GM03348 (cell line): ENCODE results near the gene ANKH.

ENCODE experiments used
- DNase-seq: peaks from one replicate; pipeline ENCODE4 v3.0.0; 2012; ENCODE audit warnings: low spot score

Gene ANKH

DNA sequence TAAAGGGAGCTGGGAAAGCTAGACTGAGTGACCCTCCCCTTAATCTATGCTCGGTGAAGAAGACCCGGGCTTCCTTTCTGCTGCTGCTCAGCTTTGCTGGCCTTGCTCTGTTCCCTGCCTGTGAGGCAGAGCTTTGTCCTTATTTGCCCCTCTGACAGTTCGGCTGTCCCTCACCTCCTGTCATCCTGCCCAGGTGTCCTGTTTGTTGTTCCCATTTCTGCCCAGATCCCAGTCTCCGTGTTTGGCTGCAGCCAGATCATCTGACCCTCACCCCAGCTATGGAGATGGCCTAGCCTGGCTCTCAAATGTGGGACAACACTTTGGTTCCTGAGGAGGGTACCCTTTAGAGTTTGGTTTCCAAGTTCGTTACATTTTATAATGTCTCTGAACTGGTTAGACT is 186.8 kb downstream of the ANKH start:
- no peak for DNase-seq

DNA sequence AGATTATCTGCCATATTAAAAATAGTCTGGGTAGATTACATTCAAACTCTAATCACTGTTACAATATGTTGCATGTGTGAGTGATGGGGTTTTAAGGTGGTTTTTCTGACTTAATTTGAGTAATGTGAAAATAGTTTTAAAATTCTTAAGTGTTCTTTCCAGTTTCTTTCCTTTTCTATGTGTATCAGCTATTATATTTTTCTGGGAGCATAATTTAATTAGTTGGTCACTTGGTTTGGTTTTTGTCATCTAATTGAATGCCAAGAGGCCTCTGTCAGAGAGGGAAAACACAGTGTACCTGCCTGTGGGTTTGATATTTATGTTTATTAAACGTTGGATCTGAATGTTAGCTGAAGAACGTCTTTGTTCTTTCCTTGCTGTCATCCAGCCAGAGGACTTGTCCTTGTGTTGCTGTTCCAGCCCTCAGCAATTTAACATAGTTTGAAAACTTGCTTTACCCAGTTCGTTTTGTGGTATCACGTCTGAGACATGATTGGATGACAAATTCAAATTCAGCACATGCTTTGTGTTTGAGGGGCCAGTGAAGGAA is 187.6 kb downstream of the ANKH start:
- DNase-seq: no peak

DNA sequence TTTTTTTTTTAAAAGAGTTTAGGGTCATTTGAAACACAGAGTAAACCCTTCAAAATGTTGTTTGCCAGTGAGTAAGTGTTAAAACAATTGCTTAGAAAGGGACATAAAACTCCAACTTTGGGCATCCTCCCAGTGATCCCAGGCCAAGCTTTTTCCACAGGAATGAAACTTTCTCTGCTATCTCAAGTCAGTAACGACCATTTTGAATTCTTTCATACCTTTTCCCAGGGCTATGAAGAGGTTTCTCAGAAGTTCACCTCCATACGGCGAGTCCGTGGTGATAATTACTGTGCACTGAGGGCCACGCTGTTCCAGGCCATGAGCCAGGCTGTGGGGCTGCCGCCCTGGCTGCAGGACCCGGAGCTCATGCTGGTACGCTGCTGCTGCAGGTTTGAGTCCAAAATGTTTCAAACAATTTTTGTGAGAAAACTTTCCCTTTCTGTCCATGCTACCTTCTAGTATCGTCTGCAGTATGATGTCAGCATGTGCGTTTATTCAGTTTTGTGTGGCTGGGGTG is 190.3 kb downstream of the ANKH start:
- no peak for DNase-seq

DNA sequence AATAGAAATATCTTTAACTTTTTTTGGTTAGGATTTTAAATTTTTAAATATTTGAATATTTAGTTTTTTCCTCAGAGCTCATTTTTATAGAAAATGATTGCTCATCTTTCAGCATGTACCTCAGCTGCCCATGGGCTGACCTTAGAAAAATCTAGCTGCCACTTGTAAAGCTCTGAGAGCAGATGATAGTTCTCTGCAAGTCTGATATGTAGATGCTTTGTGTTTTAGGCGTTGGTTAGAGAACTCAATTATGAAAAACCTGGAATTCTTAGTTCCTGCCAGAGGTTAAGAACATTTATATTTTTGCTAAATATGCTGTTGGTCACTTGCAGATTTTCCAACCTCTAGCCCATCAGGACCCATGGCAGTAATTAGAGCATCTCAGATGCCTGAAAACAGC is 192.0 kb downstream of the ANKH start:
- no peak for DNase-seq

DNA sequence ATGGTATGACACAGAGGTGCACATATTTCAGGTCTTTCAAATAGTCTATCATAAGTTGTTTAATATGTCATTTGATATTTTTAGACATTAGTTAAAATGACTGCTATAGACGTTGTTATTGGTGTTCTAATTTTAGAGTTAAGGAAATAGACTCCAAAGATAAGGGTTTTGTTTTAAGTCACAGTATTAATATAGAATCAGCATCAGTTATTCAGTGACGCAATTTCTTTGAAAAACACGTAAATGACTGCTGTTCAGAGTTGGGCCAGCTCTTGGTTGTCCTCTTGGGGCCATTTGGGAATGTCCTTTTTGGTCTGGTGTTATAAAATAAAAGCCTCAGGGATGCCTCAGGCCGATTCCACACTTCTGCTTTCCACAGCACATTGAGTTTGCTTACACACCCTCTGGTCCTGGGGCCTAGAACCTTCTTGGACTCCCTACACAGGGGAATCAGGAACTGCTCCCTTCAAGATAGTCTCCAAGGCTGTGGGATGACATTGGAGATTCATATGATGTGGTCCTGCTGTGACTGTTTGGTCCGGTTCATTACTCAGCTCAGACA is 192.7 kb downstream of the ANKH start:
- no peak for DNase-seq

DNA sequence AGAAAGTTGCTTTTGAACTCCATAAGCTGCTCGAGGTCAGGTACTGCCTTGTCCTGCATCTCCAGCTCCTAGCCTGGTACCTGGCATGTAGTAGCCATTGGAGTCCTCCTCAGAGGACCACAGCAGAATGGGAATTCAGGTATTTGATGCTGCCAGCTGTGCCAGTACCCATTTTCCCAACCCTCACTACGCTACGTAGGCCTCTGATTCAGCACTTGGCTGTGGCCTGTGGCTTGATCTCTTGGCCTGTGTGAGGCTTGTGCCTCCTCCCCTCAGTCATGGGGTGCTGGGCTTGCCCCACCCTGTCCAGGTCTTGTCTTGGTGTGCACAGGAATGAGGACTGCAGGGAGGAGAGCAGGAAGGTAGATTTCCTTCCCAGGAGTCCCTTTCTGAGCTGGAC is 195.3 kb downstream of the ANKH start:
- DNase-seq: no peak

DNA sequence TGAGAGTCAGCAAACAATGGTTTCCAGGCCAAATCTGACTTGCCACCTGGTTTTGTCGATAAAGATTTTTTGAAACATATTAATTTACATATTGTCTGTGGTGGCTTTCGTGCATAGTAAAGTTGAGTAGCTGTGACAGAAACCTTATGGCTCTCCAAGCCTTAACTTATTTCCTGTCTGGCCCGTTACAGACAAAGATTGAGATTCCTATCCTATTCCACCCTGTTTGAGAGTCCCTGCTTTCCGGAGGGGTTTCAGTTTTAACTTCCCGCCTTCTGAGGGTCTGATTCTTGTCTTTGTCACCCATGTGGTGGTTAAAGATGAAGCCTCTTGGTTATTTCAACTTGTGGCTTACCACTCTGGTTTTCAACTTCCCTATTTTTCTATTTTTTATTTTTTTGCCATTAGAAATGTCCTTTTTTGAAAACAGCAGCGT is 195.7 kb downstream of the ANKH start:
- DNase-seq: no peak

DNA sequence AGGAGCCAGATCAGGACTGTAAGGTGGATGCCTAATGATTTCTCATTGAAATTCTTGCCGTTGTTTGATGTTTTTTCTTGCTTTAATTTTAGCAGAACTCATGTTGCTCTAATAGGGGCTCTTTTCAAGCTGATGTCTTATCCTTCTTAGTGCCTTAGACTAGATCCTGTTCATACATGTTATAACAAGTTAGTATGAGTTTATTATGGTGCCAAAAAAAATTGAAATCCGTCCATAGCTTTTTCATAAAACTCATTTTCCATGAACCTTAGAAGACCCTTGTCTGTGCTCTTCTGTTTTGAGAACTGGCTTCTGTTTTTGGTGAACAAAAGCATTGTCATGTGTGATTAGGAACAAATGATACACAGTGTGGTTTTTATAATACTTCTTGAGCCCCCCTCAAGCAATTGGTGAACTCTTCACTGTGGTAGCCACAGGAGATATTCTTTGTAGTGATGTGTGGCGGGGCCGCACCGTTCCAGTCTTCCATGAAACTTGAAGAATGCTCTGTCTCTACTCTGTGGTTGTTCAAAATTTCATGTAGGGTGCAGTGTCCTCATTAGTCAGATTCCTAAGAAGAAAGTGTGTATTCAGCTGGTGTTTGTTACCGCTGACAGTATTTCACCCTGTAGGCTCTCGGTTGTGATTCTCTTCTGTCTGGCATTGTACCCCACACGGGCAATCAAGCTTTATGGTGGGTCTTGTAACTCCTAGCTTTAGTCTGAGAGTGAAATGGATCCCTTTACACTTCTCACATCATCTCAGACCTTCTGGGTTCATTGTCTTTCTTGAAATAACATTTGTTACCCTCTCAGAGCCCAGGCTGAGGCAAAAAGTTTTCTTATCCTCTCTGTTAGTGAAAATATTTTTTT is 196.4 kb downstream of the ANKH start:
- DNase-seq: no peak

DNA sequence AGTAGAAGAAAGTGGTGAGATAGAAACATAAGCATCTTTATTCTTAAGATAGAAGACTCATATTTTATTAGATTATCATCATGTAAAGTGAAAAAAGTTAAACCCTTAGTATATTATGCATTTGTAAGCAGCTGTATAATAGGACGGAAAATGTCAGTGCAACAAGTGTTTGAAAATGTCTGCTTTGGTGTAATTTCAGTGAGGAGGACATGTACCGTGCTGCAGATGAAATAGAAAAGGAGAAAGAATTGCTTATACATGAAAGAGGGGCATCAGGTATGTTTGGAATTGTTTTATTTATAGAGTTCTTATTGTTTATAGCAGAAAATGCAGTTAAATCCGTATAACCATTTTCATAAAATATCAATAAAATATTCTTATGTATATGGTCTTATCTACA is 198.1 kb downstream of the ANKH start:
- DNase-seq: no peak

DNA sequence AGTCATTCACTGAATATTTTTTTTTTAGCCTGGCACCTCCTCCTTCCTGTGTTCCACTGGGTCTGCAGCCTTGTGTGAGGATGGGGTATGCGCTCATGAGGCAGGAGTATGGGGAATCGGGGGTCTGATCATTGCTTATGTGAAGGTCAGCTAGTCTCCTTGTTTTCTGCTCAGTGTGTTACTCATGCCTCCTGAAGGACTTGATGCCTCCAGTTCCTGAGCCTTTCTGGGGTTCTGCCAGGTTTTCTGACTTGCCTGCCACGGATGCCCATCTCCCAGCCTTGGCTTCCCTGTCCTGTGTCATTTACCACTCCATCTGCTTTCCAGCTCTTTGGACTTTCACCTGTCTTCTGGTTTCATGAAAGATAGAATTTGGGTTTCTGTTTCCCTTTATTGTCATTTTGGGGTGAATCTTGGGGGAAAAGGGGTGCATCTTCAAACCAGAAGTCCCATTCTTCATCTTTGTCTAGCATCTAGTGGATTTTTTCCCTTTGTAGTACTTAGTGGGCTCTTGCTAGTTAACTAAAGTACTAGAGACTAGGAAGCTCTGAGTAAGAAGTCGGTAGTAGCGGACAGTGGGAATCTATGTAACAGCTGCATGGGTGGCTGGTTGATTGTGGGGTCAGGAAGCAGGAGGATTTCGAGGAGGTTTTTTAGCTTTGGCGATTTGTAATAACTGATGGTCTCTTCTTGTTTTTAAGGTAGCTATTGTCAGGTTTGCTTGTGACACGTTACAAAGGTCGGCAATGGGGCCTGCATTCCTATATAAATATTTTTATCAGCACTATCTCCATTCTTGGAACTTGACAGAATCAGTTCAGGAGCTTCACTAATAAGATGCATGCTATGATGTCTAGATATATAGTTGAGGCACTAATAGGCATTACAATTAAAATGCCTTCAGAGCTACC is 198.8 kb downstream of the ANKH start:
- DNase-seq: no peak

DNA sequence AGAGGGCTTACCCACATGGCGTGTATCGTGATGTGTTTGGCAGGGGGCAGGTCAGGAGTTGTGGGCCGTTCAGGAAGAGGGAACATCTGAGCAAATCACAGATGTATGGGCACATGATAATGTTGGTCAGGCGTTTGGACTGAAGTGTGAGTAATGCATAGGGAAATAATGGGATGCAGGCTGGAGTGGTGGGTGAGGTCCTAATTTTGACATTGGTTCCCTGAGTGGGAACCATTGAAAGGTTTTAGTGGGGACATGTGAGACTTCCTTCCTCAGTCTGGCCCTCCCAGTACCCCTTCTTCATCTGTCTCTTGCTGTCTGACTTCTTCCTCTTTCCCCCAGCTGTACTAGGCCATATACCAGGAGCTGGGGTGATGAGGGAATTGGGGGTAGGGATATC is 199.5 kb downstream of the ANKH start:
- no peak for DNase-seq

DNA sequence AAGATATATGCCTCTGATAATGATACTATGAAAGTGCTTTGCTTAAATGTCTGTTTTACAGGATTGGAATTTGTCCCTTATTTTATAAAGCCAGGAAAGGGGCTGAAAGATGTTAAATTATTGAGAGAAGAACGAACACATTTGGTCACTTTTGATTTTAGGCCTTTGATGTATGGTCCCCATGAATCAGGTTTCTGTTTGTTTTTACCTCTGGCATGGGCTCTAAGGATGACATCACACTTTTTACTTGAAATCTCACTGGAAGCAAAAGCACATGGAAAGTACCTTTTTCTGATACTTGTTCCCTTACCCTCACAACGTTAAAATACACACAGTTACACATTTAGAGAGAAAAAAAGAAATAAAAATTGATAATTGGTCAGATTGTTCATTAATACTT is 200.2 kb downstream of the ANKH start:
- DNase-seq: no peak

DNA sequence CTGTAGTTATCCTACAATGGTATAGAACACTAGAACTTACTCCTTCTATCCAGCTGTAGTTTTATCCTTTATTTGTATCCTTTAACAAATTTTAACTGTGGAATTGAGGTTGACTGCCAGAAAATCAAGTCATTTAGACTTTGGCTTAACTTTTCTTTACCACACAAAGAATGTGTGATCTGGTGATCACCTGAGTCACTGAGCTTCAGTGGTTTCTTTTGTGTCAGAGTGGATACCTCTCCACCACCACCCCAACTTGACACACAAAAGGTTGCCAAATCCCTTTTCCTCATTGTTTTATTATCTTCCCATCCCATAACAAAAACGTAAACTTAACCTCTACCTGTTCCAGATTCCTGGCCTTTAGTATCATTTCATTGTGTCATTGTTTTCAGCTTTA is 201.6 kb downstream of the ANKH start:
- no peak for DNase-seq

DNA sequence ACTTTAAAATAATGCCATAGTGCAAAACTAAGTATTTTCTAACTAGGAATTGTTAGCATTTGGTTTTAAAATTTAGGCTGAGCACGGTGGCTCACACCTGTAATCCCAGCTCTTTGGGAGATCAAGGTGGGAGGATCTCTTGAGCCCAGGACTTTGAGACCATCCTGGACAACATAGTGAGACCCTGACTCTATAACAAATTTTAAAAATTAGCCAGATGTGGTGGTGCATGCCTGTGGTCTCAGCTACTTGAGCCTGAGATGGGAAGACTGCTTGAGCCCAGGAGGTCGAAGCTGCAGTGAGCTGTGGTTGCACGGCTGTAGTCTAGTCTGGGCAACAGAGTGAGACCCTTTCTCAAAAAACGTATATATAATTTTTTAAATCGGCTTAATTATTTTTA is 202.2 kb downstream of the ANKH start:
- DNase-seq: no peak

DNA sequence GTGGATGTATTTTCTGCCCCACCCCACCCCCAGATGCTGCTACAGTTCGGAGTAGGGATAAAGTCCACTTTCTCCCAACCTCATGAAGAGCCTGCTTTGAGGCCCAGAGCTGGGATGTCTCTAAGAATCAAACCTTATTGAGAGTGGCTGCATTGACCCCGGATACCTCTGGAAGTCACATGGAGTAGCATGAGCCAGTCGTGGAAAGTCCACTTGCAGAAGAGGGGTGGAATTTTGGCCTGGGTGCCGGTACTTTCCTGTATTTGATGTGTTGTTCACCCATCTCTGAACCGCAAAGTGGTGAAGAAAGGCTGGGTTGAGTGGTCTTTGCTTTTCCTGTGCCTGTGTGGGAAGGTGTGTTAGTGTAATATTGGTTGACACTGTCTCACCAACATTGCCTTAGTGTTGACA is 203.4 kb downstream of the ANKH start:
- no peak for DNase-seq

DNA sequence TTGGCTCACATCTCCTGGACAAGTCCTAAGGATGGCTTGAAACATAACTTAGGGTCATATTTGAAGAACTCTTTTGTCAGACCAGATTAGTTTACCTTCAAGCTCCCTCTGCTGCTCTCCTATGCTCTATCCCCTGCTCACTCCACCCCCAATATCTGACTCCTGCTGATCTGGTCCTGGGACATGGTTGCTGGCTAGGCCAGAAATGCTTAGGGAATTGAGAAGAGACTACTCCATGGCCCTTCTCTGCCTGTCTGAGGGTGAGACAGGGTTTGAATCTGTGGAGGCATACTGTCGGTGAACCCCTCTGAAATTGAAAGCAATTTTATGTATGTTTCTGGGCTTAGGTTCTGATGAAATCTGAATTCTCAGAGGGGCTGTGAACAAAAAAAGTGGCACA is 203.8 kb downstream of the ANKH start:
- no peak for DNase-seq

DNA sequence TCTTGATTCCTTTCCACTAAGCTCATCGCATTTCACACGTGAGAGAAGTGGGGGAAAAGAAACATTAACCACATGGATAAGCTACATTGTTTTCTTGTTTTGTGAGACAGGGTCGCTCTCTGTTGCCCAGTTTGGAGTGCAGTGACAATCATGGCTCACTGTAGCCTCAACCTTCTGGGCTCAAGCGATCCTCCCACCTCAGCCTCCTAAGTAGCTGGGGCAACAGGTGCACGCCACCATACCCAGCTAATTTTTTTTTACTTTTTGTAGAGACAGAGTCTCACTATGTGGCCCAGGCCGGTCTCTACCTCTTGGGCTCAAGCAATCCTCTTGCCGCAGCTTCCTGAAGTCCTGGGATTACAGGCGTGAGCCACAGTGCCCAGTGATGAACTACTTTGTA is 204.3 kb downstream of the ANKH start:
- DNase-seq: no peak

DNA sequence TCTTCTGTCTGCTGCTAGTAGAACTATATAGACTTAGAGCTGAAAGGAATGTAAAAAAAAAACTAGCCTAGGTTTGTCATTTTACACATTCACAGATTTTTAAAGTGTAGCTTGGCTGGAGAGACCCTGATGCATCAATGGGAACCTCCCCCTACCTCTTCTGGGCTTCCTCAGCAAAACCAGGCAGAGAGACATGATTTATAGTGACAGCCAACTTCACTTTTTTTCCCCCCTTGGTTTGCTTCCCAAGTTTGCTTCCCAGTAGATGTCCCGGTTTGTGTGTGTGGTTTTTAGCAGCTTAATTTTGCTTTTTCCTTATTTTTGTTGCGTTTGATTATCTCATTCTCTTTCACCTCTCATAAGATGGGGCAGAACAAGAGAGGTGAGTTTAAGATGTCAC is 205.2 kb downstream of the ANKH start:
- no peak for DNase-seq

DNA sequence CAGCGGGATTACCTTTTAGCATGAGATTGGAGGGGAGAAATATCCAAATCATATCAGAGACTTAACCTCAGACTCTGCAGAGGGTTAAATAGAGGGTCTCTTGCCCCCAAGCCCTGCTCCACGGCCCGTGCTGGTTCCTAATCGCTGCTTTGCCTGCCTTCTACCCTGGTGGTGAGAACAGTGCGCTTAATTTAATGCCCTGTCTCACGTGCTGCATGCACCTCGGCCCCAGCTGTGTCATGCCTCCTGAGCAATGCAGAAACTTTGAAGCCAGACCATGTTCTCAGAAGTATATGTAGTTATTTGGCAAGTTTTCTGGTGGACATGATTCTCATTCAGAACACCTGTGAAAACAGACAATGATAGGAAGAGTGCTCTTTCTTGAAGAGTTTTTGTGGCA is 205.6 kb downstream of the ANKH start:
- peak; percentile 30 for DNase-seq

DNA sequence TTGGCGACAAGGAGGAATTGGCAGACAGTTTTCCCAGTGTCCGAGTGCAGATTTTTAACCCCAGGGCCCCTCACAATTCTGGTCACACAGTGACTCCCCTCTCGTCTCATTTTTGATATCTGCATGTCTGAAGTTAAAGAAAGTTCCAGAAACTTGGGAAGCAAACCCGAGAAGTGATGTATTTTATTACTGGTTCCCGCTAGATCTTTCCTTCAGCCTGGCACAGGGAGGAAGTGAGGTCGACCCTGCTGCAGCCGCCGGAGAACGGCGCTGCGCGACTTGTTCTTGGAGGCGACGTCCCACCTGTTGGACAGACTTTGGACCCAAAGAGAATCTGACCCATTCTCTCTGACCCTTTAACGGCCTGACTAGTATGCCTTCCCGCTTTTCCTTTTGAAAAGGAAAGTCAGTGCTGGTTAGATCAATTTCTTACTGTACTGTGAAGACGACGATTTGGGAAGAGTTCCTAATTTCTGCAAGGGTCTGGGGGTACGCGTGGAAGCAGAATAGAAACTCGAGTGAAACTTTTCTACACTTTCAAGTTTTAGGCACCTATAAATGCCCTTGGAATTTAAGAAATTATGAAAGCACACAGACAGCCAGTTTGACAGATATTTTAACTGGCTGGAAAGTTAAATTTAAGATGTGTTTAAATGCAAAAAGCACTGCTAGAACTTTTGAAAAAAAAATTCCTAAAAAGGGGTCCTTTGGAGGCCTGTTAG is 206.3 kb downstream of the ANKH start:
- DNase-seq: peak; percentile 42

DNA sequence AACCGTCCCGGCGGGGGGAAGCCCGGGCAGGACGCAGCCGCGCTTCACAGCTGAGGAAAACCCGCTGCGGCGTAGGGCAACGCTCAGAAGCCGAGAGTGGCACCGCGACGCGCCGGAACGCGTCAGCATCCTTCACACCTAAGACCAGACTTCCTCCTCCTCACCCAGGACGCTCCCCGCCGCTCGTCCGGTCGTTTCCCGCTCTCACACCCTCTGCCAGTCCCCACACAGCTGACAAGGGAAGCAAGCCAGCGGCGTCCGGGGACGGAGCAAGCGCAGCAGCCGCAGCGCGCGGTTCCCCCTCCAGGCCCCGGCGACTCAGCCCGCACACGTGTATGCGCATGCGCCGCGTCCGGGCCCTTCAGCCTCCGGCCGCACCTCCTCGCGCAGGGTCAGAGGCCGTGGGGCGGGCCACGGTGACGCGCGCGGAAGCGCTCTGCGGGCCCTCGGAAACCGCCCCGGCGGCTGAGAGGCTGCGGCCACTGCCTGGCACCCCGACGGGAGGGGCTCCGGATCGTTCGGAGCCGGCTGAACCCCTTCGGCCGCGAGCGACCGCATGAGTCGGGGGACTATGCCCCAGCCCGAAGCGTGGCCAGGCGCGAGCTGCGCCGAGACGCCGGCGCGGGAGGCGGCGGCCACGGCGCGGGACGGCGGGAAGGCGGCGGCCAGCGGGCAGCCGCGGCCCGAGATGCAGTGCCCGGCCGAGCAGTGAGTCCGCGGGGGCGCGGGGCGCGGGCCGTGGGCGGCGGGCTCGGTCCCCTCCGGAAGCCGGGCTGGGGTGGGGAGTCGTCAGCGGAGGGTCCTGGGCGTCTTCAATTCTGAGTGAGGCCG is 207.1 kb downstream of the ANKH start, which contains the start of gene OTULIN:
Gene OTULIN (plus strand): TSS at position 449 of the 831 bp plus-strand sequence. CDS start 108 bp downstream, at position 557.
- peak; percentile 99 for DNase-seq
